Effector CD8-positive, alpha-beta T cell (primary cell): ENCODE results near the gene MAPK7.

ENCODE experiments used
- DNase-seq: peaks from one replicate; lab custom pipeline; 2025; lab: John Stamatoyannopoulos, UW

The MAPK7 gene

GRCh38 chr17:19380481-19381301 lies 2.4 kb downstream of the MAPK7 start:
- no peak for DNase-seq

DNA sequence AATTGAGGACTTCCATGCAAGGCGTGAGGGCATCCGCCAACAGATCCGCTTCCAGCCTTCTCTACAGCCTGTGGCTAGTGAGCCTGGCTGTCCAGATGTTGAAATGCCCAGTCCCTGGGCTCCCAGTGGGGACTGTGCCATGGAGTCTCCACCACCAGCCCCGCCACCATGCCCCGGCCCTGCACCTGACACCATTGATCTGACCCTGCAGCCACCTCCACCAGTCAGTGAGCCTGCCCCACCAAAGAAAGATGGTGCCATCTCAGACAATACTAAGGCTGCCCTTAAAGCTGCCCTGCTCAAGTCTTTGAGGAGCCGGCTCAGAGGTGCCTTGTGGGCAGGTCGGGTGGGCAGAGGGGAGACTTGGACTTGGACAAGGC lies 3.1 kb downstream of the MAPK7 start:
- no peak for DNase-seq

DNA sequence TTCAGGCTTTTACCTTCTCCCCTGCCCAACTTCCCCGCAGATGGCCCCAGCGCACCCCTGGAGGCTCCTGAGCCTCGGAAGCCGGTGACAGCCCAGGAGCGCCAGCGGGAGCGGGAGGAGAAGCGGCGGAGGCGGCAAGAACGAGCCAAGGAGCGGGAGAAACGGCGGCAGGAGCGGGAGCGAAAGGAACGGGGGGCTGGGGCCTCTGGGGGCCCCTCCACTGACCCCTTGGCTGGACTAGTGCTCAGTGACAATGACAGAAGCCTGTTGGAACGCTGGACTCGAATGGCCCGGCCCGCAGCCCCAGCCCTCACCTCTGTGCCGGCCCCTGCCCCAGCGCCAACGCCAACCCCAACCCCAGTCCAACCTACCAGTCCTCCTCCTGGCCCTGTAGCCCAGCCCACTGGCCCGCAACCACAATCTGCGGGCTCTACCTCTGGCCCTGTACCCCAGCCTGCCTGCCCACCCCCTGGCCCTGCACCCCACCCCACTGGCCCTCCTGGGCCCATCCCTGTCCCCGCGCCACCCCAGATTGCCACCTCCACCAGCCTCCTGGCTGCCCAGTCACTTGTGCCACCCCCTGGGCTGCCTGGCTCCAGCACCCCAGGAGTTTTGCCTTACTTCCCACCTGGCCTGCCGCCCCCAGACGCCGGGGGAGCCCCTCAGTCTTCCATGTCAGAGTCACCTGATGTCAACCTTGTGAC lies 3.6 kb downstream of the MAPK7 start:
- no peak for DNase-seq

- DNase-seq = no peak
Measured at GRCh38 chr17:19382531-19383444, 4.5 kb downstream of the MAPK7 start.

- no peak for DNase-seq
Measured at GRCh38 chr17:19383681-19384470, 5.6 kb downstream of the MAPK7 start.

- no peak for DNase-seq
Measured at GRCh38 chr17:19384723-19385391, 6.6 kb downstream of the MAPK7 start.

- DNase-seq = no peak
Measured at GRCh38 chr17:19385521-19385983, 7.3 kb downstream of the MAPK7 start.

GRCh38 chr17:19386051-19386929 lies 8.0 kb downstream of the MAPK7 start:
- no peak for DNase-seq

GRCh38 chr17:19386974-19387920 lies 8.9 kb downstream of the MAPK7 start, which contains the start of gene MFAP4:
Gene MFAP4, minus strand, starts transcription at chr17:19387190. Its CDS starts 35 bp downstream, at chr17:19387155.
- no peak for DNase-seq

- no peak for DNase-seq
Measured at GRCh38 chr17:19387921-19388521, 9.7 kb downstream of the MAPK7 start.

GRCh38 chr17:19388791-19389785 lies 10.8 kb downstream of the MAPK7 start:
- DNase-seq = no peak

GRCh38 chr17:19390951-19391350 lies 12.7 kb downstream of the MAPK7 start:
- no peak for DNase-seq

- no peak for DNase-seq
Measured at GRCh38 chr17:19391432-19391831, 13.1 kb downstream of the MAPK7 start.

- DNase-seq = no peak
Measured at GRCh38 chr17:19392303-19392702, 14.0 kb downstream of the MAPK7 start.

GRCh38 chr17:19397556-19398041 lies 19.3 kb downstream of the MAPK7 start:
- no peak for DNase-seq

- no peak for DNase-seq
Measured at GRCh38 chr17:19398301-19399181, 20.2 kb downstream of the MAPK7 start.
